OCI-LY7 (cell line): Measurements from ENCODE around the gene EXOC4. TPM values are rescaled to one million over a fixed set of nuclear protein-coding genes. Genes with fewer than 3 reads are reported as not detected.

Experiments
- BruUV-seq: library from RNA; stranded (reverse); fragments of 400-500 nt; replicated peaks from 2 replicates; lab custom pipeline; 2021; lab: Mats Ljungman, UMichigan
- CTCF ChIA-PET: fragments of 300-600 bp; sonication (Branson Sonifier 250); formaldehyde crosslinking; loops from one replicate; lab custom pipeline; 2022; ENCODE audit warnings: antibody characterized with exemption; ENCODE audit not compliant: unreplicated experiment; lab: Charles Lee
- POLR2A ChIA-PET: fragments of 300-600 bp; sonication (Branson Sonifier 250); formaldehyde crosslinking; loops from one replicate; lab custom pipeline; 2022; ENCODE audit warnings: antibody characterized with exemption; lab: Charles Lee
- DNase-seq: peaks from one replicate; pipeline ENCODE4 v3.0.0-alpha.2; 2015; ENCODE audit warnings: low spot score
- H2AFZ ChIP-seq: fragments of 200-600 bp; sonication (generic), shearing (Covaris generic); 2 replicates; pipeline ENCODE4 v1.6.1; 2014; ENCODE audit warnings: mild to moderate bottlenecking, antibody characterized with exemption, low read length, moderate library complexity
- H3K27ac ChIP-seq: fragments of 200-600 bp; sonication (generic); 2 replicates; pipeline ENCODE4 v1.5.1; 2014; ENCODE audit warnings: mixed run types, low read depth, mild to moderate bottlenecking, moderate library complexity, low read length, inconsistent platforms; ENCODE audit not compliant: poor library complexity, severe bottlenecking
- H3K36me3 ChIP-seq: fragments of 200-600 bp; sonication (generic); 2 replicates; pipeline ENCODE4 v1.6.1; 2014; ENCODE audit warnings: mild to moderate bottlenecking, antibody characterized with exemption, low read length, moderate library complexity, mixed read lengths; ENCODE audit not compliant: insufficient read depth
- H3K4me1 ChIP-seq: fragments of 200-600 bp; sonication (generic); 2 replicates; pipeline ENCODE4 v1.5.1; 2014; ENCODE audit warnings: mild to moderate bottlenecking, low read length; ENCODE audit not compliant: insufficient read depth, poor library complexity, severe bottlenecking
- H3K4me2 ChIP-seq: fragments of 200-600 bp; sonication (generic); 2 replicates; pipeline ENCODE4 v1.6.1; 2014; ENCODE audit warnings: mild to moderate bottlenecking, low read length
- H3K4me3 ChIP-seq: fragments of 200-600 bp; sonication (generic); 2 replicates; pipeline ENCODE4 v1.5.1; 2014; ENCODE audit warnings: mild to moderate bottlenecking, low read depth, low read length; ENCODE audit not compliant: poor library complexity, severe bottlenecking
- H3K79me2 ChIP-seq: fragments of 200-600 bp; sonication (generic); 2 replicates; pipeline ENCODE4 v1.6.1; 2016; ENCODE audit warnings: low read depth, mild to moderate bottlenecking, low read length, moderate library complexity, mixed read lengths; ENCODE audit not compliant: insufficient read depth
- H3K9me2 ChIP-seq: fragments of 200-600 bp; sonication (generic); 2 replicates; pipeline ENCODE4 v1.6.1; 2016; ENCODE audit warnings: mild to moderate bottlenecking, low read length, mixed read lengths; ENCODE audit not compliant: insufficient read depth
- H3K9me3 ChIP-seq: fragments of 200-600 bp; sonication (generic); 2 replicates; pipeline ENCODE4 v1.6.1; 2014; ENCODE audit warnings: mild to moderate bottlenecking, mixed run types, low read length, mixed read lengths
- H4K20me1 ChIP-seq: fragments of 200-600 bp; sonication (generic); 2 replicates; pipeline ENCODE4 v1.6.1; 2014; ENCODE audit warnings: mild to moderate bottlenecking, antibody characterized with exemption, low read length, moderate library complexity, mixed read lengths; ENCODE audit not compliant: insufficient read depth
- EZH2phosphoT487 ChIP-seq: fragments of 200-600 bp; sonication (generic); IDR thresholded peaks from 2 replicates; pipeline ENCODE4 v1.6.1; 2018; ENCODE audit warnings: low read depth, borderline replicate concordance, mild to moderate bottlenecking, mixed run types, antibody characterized with exemption, low read length, moderate library complexity, mixed read lengths
- intact Hi-C: fragments of 100-400 bp; cut with micrococcal nuclease; formaldehyde crosslinking; loops from one replicate; pipeline ENCODE4 v1.10.0; 2022; ENCODE audit not compliant: unreplicated experiment
- total RNA-seq, 2 experiments: library from RNA; depleted of rRNA in 1 of 2; stranded (reverse); fragments of >200 nt in 1 of 2; shearing (Covaris generic) in 1 of 2; gene quantifications; 2 replicates each; pipeline ENCODE4 v1.2.3, GENCODE V29; 2014 to 2022
- TF ChIP-seq, protein P1 (sequence below): fragments of 200-600 bp; sonication (generic); conservative IDR thresholded peaks from 2 replicates; pipeline ENCODE4 v1.5.1; 2014; ENCODE audit warnings: mild to moderate bottlenecking, antibody characterized with exemption, low read length, moderate library complexity, mixed read lengths

Gene EXOC4
- total RNA-seq, 2 experiments from 2014 or later = 75.1 to 93.2 TPM

DNA sequence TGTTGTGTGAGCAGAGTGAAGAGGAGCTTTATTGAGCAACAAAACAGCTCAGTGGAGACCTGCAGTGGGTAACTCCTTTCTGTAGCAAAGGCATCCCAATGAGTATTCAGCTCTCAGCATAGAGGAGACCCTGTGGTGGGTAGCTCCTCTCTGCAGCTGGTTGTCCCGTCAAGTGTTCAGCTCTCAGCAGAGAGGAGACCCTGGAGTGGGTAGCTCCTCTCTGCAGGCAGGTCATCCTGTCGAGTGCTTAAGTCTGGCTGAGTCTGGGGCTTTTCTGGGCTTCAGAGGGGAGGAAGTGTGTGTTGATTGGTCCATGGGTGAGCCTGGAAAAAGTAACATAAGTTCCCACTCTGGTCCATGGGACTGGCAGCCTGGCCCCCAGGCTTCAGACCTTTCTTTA, 702.3 kb downstream of the EXOC4 start:
- Histone ChIP-seq H3K4me2 (no peak overlapping the region), H3K4me3 (no peak overlapping the region), H3K79me2 (no peaks in the 10 kb centered on the region), H3K4me1 (no peaks in the 10 kb centered on the region), H3K36me3 (no peaks in the 10 kb centered on the region), H3K9me2 (no peaks in the 10 kb centered on the region), H4K20me1 (no peaks in the 10 kb centered on the region), H3K9me3 (no peaks in the 10 kb centered on the region), H2AFZ (no peak overlapping the region), H3K27ac (no peak overlapping the region)
- intact Hi-C loops = no loop called here
- POLR2A ChIA-PET = interaction anchor here (0.9 to 1.2 kb wide), 2 partner anchors 21 to 23 kb away, joined by 3 read pairs; no protein-coding TSS in a partner anchor
- CTCF ChIA-PET = no interaction called here
- TF ChIP-seq, protein P1, sequence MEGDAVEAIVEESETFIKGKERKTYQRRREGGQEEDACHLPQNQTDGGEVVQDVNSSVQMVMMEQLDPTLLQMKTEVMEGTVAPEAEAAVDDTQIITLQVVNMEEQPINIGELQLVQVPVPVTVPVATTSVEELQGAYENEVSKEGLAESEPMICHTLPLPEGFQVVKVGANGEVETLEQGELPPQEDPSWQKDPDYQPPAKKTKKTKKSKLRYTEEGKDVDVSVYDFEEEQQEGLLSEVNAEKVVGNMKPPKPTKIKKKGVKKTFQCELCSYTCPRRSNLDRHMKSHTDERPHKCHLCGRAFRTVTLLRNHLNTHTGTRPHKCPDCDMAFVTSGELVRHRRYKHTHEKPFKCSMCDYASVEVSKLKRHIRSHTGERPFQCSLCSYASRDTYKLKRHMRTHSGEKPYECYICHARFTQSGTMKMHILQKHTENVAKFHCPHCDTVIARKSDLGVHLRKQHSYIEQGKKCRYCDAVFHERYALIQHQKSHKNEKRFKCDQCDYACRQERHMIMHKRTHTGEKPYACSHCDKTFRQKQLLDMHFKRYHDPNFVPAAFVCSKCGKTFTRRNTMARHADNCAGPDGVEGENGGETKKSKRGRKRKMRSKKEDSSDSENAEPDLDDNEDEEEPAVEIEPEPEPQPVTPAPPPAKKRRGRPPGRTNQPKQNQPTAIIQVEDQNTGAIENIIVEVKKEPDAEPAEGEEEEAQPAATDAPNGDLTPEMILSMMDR = no peak
- no peak for TF ChIP-seq EZH2phosphoT487
- no TSS peak for BruUV-seq
- DNase-seq = no peak

DNA sequence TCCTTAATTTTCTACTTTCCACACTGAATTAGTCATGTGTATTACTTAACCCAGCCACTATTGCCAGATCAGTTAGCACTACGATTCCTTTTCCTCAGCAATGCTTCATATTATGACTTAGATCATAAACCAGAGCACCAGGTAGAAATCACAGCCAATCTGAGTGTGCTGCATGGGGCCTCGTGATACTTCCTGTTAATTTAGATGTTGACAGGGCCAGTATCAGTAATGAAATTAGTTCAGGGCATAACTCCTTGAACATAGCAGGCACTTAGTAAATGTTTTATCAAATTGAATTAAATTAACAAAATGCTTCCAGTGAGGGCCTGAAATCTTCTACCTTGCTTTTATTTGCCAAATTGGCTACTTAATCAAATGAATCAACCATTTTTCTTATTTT, 705.0 kb downstream of the EXOC4 start:
- H3K4me1 ChIP-seq = no peaks in the 10 kb centered on the region
- H3K4me3 ChIP-seq = no peak overlapping the region
- ChIA-PET CTCF (no interaction called here), POLR2A (interaction anchor here (0.7 to 1.1 kb wide), 2 partner anchors 12 to 684 kb away, joined by 3 read pairs; no protein-coding TSS in a partner anchor)
- no peaks in the 10 kb centered on the region for H4K20me1 ChIP-seq
- intact Hi-C loops = no loop called here
- H3K79me2 ChIP-seq = no peaks in the 10 kb centered on the region
- BruUV-seq = no TSS peak
- H3K36me3 ChIP-seq = no peaks in the 10 kb centered on the region
- no peak overlapping the region for H2AFZ ChIP-seq
- H3K9me2 ChIP-seq = no peaks in the 10 kb centered on the region
- no peak for DNase-seq
- H3K9me3 ChIP-seq = no peaks in the 10 kb centered on the region
- no peak overlapping the region for H3K4me2 ChIP-seq
- no peak for TF ChIP-seq EZH2phosphoT487
- TF ChIP-seq, protein P1 = no peak
- H3K27ac ChIP-seq = no peak overlapping the region

DNA sequence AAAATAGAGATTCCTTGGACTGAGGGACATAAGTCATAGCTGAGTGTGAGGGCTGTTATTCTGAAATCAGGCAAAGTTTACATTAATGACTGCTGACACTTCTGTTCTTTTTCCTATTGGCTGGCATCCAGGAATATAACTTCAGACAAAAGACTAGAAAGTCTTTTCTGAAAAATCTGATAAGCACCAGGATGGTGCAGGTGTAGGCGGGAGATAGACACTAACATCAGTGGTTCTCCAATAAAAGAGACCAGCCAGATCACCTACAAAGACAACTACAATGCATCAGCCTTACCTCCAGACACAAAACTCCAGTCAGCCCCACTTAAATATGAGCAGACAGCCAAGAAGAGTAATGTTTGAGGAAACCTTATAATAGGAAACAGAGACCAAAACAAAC, 705.9 kb downstream of the EXOC4 start:
- no peak for DNase-seq
- H3K4me2 ChIP-seq = no peak overlapping the region
- no peaks in the 10 kb centered on the region for H3K9me3 ChIP-seq
- no peak overlapping the region for H3K27ac ChIP-seq
- H4K20me1 ChIP-seq = no peaks in the 10 kb centered on the region
- intact Hi-C loops = no loop called here
- POLR2A ChIA-PET = interaction anchor here (0.7 kb wide), 1 partner anchor 265 kb away, joined by 3 read pairs; no protein-coding TSS in a partner anchor
- no peak overlapping the region for H2AFZ ChIP-seq
- H3K4me1 ChIP-seq = no peaks in the 10 kb centered on the region
- TF ChIP-seq, protein P1 = no peak
- TF ChIP-seq EZH2phosphoT487 = no peak
- no peaks in the 10 kb centered on the region for H3K9me2 ChIP-seq
- no peaks in the 10 kb centered on the region for H3K79me2 ChIP-seq
- CTCF ChIA-PET = no interaction called here
- no peak overlapping the region for H3K4me3 ChIP-seq
- H3K36me3 ChIP-seq = no peaks in the 10 kb centered on the region
- BruUV-seq = no TSS peak
